CD4-positive, CD25-positive, alpha-beta regulatory T cell (primary cell): ENCODE results near the gene TLR8. TPM values are rescaled to one million over a fixed set of nuclear protein-coding genes. Genes with fewer than 3 reads are reported as not detected.

Source experiments
- ATAC-seq, 2 donors: fragments of 150-1000 bp; cut with Tn5 transposase; one replicate each; pipeline ENCODE4 v1.10.0; 2021; ENCODE audit warnings: low read depth in 2 of 2, moderate number of reproducible peaks in 2 of 2, moderate library complexity in 1 of 2
- DNase-seq, 3 donors: peaks; one replicate each; pipeline versions ENCODE4 v3.0.0 to v3.0.0-alpha.2; 2012 to 2022; ENCODE audit warnings: mixed read lengths in 1 of 3
- H3K27ac ChIP-seq: one replicate; pipeline ENCODE4 v1.7.0; 2013; ENCODE audit warnings: mild to moderate bottlenecking, low read length; ENCODE audit not compliant: insufficient read depth, poor library complexity, severe bottlenecking
- H3K27me3 ChIP-seq: one replicate; pipeline ENCODE4 v1.7.0; 2013; ENCODE audit warnings: low read length; ENCODE audit not compliant: control insufficient read depth, insufficient read depth
- H3K36me3 ChIP-seq: one replicate; pipeline ENCODE4 v1.7.0; 2013; ENCODE audit warnings: mild to moderate bottlenecking, low read length, moderate library complexity; ENCODE audit not compliant: control insufficient read depth, insufficient read depth
- H3K4me1 ChIP-seq: 2 replicates; pipeline ENCODE4 v1.7.0; 2013; ENCODE audit warnings: mild to moderate bottlenecking, low read length; ENCODE audit not compliant: insufficient read depth, control insufficient read depth, poor library complexity, severe bottlenecking
- H3K4me3 ChIP-seq: one replicate; pipeline ENCODE4 v1.7.0; 2013; ENCODE audit warnings: low read depth, mild to moderate bottlenecking, low read length, moderate library complexity
- H3K9me3 ChIP-seq, 2 experiments: 1 replicate in 1 of 2; 2 replicates in 1 of 2; pipeline ENCODE4 v1.7.0; 2013; ENCODE audit warnings: low read length in 2 of 2, mild to moderate bottlenecking in 1 of 2, moderate library complexity in 1 of 2; ENCODE audit not compliant: control insufficient read depth in 2 of 2
- H3K27ac Mint-ChIP-seq, 3 donors: one replicate each; pipeline ENCODE4 v1.8.0; 2020 to 2022; ENCODE audit warnings: mild to moderate bottlenecking in 3 of 3, mixed read lengths in 3 of 3, moderate library complexity in 2 of 3
- H3K27me3 Mint-ChIP-seq: one replicate; pipeline ENCODE4 v1.8.0; 2022; ENCODE audit warnings: mild to moderate bottlenecking, mixed read lengths
- H3K36me3 Mint-ChIP-seq: one replicate; pipeline ENCODE4 v1.8.0; 2020; ENCODE audit warnings: mixed read lengths
- H3K4me1 Mint-ChIP-seq, 4 donors: one replicate each; pipeline ENCODE4 v1.8.0; 2020 to 2022; ENCODE audit warnings: mixed read lengths in 4 of 4, mild to moderate bottlenecking in 1 of 4
- H3K4me3 Mint-ChIP-seq, 4 donors: one replicate each; pipeline ENCODE4 v1.8.0; 2020 to 2022; ENCODE audit warnings: mild to moderate bottlenecking in 4 of 4, mixed read lengths in 4 of 4, moderate library complexity in 3 of 4
- H3K9me3 Mint-ChIP-seq, 7 donors: one replicate each; pipeline ENCODE4 v1.8.0; 2020 to 2022; ENCODE audit warnings: mixed read lengths in 7 of 7, mild to moderate bottlenecking in 3 of 7, moderate library complexity in 2 of 7
- polyA plus RNA-seq, 4 donors: library from polyadenylated mRNA; unstranded; fragments of 300-500 nt; fragmentation: Illumina TruSeq; gene quantifications; one replicate each; pipeline ENCODE4 v1.2.3, GENCODE V29; 2021
- total RNA-seq: library from RNA; stranded (reverse); gene quantifications from one replicate; pipeline ENCODE4 v1.2.3, GENCODE V29; 2022

Gene TLR8
- total RNA-seq (not detected), polyA plus RNA-seq (not detected)

GRCh38 chrX:12906046-12906761 lies at the start of gene TLR8:
TLR8 (plus strand) TSS chrX:12906620; CDS start chrX:12906707, 87 bp downstream.
- Mint-ChIP-seq H3K4me1 (peaks cover 0 to 9% (median 2%) of the 10 kb centered on the region in 4 donors), H3K4me3 (no peak within 1 kb of the TSS), H3K36me3 (no peaks in the 10 kb centered on the region), H3K27me3 (peaks cover 9% of the 10 kb centered on the region), H3K27ac (no peak within 1 kb of the TSS), H3K9me3 (no peaks in the 10 kb centered on the region)
- Histone ChIP-seq H3K4me3 (no peak within 1 kb of the TSS), H3K9me3 (no peaks in the 10 kb centered on the region), H3K36me3 (no peaks in the 10 kb centered on the region), H3K27me3 (peaks cover 2% of the 10 kb centered on the region), H3K27ac (no peak within 1 kb of the TSS), H3K4me1 (no peaks in the 10 kb centered on the region)
- DNase-seq, result no peak
- ATAC-seq, result no peak

- DNase-seq, result no peak
- no peak overlapping the region for H3K27ac ChIP-seq
- H3K36me3 Mint-ChIP-seq, result no peaks in the 10 kb centered on the region
Observed at GRCh38 chrX:12865359-12865758, 41.1 kb upstream of the TLR8 start.

GRCh38 chrX:12866451-12867377 lies 39.7 kb upstream of the TLR8 start, which contains the start of gene TLR7:
TLR7 (plus strand) TSS chrX:12867072; CDS start chrX:12867579, 507 bp downstream.
- H3K9me3 ChIP-seq, result no peaks in the 10 kb centered on the region
- ATAC-seq (no peak), DNase-seq (no peak)
- no peak within 1 kb of the TSS for H3K4me3 ChIP-seq
- H3K4me1 ChIP-seq, result no peaks in the 10 kb centered on the region
- H3K27ac ChIP-seq, result no peak within 1 kb of the TSS
- H3K27ac Mint-ChIP-seq, result peak within 1 kb of the TSS in 1 of 3 donors; percentile 80
- peaks cover 4% of the 10 kb centered on the region for H3K27me3 Mint-ChIP-seq
- H3K36me3 Mint-ChIP-seq, result no peaks in the 10 kb centered on the region
- no peaks in the 10 kb centered on the region for H3K36me3 ChIP-seq
- peaks cover 0 to 6% (median under 1%) of the 10 kb centered on the region in 4 donors for H3K4me1 Mint-ChIP-seq
- no peak within 1 kb of the TSS for H3K4me3 Mint-ChIP-seq
- no peaks in the 10 kb centered on the region for H3K27me3 ChIP-seq
- H3K9me3 Mint-ChIP-seq, result peaks cover 0 to 8% (median 0%) of the 10 kb centered on the region in 7 donors

More at GRCh38 chrX:12865359-12865758, 41.1 kb upstream of the TLR8 start:
- Histone ChIP-seq H3K36me3 (no peaks in the 10 kb centered on the region), H3K4me1 (no peaks in the 10 kb centered on the region), H3K27me3 (no peaks in the 10 kb centered on the region), H3K9me3 (no peaks in the 10 kb centered on the region), H3K4me3 (no peak overlapping the region)
- peaks cover 0 to 9% (median 0%) of the 10 kb centered on the region in 7 donors for H3K9me3 Mint-ChIP-seq
- no peak for ATAC-seq
- no peak overlapping the region for H3K4me3 Mint-ChIP-seq
- peaks cover 0 to 6% (median under 1%) of the 10 kb centered on the region in 4 donors for H3K4me1 Mint-ChIP-seq
- H3K27me3 Mint-ChIP-seq, result peaks cover 4% of the 10 kb centered on the region
- H3K27ac Mint-ChIP-seq, result no peak overlapping the region

- Mint-ChIP-seq H3K4me1 (peaks cover 0 to 6% (median under 1%) of the 10 kb centered on the region in 4 donors), H3K27me3 (peaks cover 4% of the 10 kb centered on the region), H3K4me3 (no peak overlapping the region), H3K27ac (peak overlapping the region in 1 of 3 donors; percentile 80), H3K36me3 (no peaks in the 10 kb centered on the region), H3K9me3 (peaks cover 0 to 7% (median 0%) of the 10 kb centered on the region in 7 donors)
- no peak for DNase-seq
- Histone ChIP-seq H3K4me1 (no peaks in the 10 kb centered on the region), H3K4me3 (no peak overlapping the region), H3K36me3 (no peaks in the 10 kb centered on the region), H3K27me3 (no peaks in the 10 kb centered on the region), H3K27ac (no peak overlapping the region), H3K9me3 (no peaks in the 10 kb centered on the region)
- no peak for ATAC-seq
Observed at GRCh38 chrX:12867685-12868084, 38.7 kb upstream of the TLR8 start.

GRCh38 chrX:12868747-12869146 lies 37.7 kb upstream of the TLR8 start:
- Mint-ChIP-seq H3K27me3 (peaks cover 4% of the 10 kb centered on the region), H3K4me3 (no peak overlapping the region), H3K36me3 (no peaks in the 10 kb centered on the region), H3K4me1 (peaks cover 0 to 6% (median under 1%) of the 10 kb centered on the region in 4 donors), H3K27ac (no peak overlapping the region), H3K9me3 (peaks cover 0 to 5% (median 0%) of the 10 kb centered on the region in 7 donors)
- no peaks in the 10 kb centered on the region for H3K9me3 ChIP-seq
- H3K4me3 ChIP-seq, result no peak overlapping the region
- H3K36me3 ChIP-seq, result no peaks in the 10 kb centered on the region
- no peaks in the 10 kb centered on the region for H3K4me1 ChIP-seq
- no peak overlapping the region for H3K27ac ChIP-seq
- ATAC-seq (no peak), DNase-seq (no peak)
- H3K27me3 ChIP-seq, result no peaks in the 10 kb centered on the region

- peaks cover 4% of the 10 kb centered on the region for H3K27me3 Mint-ChIP-seq
- H3K27ac ChIP-seq, result no peak overlapping the region
- no peak overlapping the region for H3K4me3 Mint-ChIP-seq
- DNase-seq (no peak), ATAC-seq (no peak)
- no peaks in the 10 kb centered on the region for H3K36me3 ChIP-seq
- H3K4me1 Mint-ChIP-seq, result peaks cover 0 to 6% (median under 1%) of the 10 kb centered on the region in 4 donors
- H3K27ac Mint-ChIP-seq, result no peak overlapping the region
- H3K36me3 Mint-ChIP-seq, result no peaks in the 10 kb centered on the region
- no peaks in the 10 kb centered on the region for H3K4me1 ChIP-seq
- no peaks in the 10 kb centered on the region for H3K27me3 ChIP-seq
- H3K9me3 ChIP-seq, result no peaks in the 10 kb centered on the region
- H3K9me3 Mint-ChIP-seq, result peaks cover 0 to 8% (median 0%) of the 10 kb centered on the region in 7 donors
- no peak overlapping the region for H3K4me3 ChIP-seq
Observed at GRCh38 chrX:12871257-12871656, 35.2 kb upstream of the TLR8 start.

- Histone ChIP-seq H3K27ac (no peak overlapping the region), H3K4me3 (no peak overlapping the region), H3K9me3 (no peaks in the 10 kb centered on the region), H3K4me1 (no peaks in the 10 kb centered on the region), H3K27me3 (no peaks in the 10 kb centered on the region), H3K36me3 (no peaks in the 10 kb centered on the region)
- ATAC-seq (no peak), DNase-seq (no peak)
- peaks cover 8% of the 10 kb centered on the region for H3K27me3 Mint-ChIP-seq
- no peak overlapping the region for H3K27ac Mint-ChIP-seq
- no peak overlapping the region for H3K4me3 Mint-ChIP-seq
- H3K9me3 Mint-ChIP-seq, result peaks cover 0 to 8% (median 0%) of the 10 kb centered on the region in 7 donors
- H3K36me3 Mint-ChIP-seq, result no peaks in the 10 kb centered on the region
- peaks cover 0 to 2% (median under 1%) of the 10 kb centered on the region in 4 donors for H3K4me1 Mint-ChIP-seq
Observed at GRCh38 chrX:12872741-12873140, 33.7 kb upstream of the TLR8 start.
